Umbilical cord (tissue), 2 donors: Measurements from ENCODE around the gene TYRP1. TPM values are rescaled to one million over a fixed set of nuclear protein-coding genes. Genes with fewer than 3 reads are reported as not detected.
"Not testable (repeated sequence)": the region's sequence is repeated elsewhere in the genome, so short reads cannot be mapped to it uniquely, and the experiment has no call there.

Experiments used
- DNase-seq: peaks from one replicate; pipeline ENCODE4 v3.0.0-alpha.2; 2015; ENCODE audit warnings: low spot score
- total RNA-seq: library from RNA; depleted of rRNA; stranded (reverse); fragments of >200 nt; gene quantifications from one replicate; pipeline ENCODE4 v1.2.3, GENCODE V29; 2014; ENCODE audit warnings: low replicate concordance; ENCODE audit not compliant: insufficient read depth

Gene TYRP1, protein sequence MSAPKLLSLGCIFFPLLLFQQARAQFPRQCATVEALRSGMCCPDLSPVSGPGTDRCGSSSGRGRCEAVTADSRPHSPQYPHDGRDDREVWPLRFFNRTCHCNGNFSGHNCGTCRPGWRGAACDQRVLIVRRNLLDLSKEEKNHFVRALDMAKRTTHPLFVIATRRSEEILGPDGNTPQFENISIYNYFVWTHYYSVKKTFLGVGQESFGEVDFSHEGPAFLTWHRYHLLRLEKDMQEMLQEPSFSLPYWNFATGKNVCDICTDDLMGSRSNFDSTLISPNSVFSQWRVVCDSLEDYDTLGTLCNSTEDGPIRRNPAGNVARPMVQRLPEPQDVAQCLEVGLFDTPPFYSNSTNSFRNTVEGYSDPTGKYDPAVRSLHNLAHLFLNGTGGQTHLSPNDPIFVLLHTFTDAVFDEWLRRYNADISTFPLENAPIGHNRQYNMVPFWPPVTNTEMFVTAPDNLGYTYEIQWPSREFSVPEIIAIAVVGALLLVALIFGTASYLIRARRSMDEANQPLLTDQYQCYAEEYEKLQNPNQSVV
- 8.4 TPM for total RNA-seq

- no peak for DNase-seq
Observed at GRCh38 chr9:12693141-12693540, at the start of gene TYRP1. TSS of gene TYRP1 (plus strand) at chr9:12693385. CDS start at chr9:12693997, 612 bp downstream.

- no peak for DNase-seq
Observed at GRCh38 chr9:12643686-12644085, 49.5 kb upstream of the TYRP1 start.

- peak; percentile 73 for DNase-seq
Observed at GRCh38 chr9:12648925-12649324, 44.3 kb upstream of the TYRP1 start.

DNA sequence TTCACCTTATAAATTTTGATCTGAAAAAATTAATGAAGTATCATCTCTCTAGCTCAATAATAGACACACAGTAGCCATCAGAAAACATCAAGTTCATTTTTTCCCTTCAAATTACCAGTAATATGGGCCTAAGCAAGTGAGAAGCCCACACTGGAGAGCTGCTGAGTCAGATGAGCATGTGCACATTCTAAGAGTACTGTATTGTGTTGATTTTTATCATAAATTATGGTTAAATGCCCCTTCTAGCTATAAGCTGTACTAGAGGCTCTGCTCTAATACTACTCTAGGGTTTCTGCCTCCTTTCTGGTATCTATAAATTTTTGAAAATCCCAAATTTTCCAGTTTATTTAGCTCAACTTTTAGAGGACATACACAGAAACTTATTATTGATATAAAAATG, 42.1 kb upstream of the TYRP1 start:
- no peak for DNase-seq

DNA sequence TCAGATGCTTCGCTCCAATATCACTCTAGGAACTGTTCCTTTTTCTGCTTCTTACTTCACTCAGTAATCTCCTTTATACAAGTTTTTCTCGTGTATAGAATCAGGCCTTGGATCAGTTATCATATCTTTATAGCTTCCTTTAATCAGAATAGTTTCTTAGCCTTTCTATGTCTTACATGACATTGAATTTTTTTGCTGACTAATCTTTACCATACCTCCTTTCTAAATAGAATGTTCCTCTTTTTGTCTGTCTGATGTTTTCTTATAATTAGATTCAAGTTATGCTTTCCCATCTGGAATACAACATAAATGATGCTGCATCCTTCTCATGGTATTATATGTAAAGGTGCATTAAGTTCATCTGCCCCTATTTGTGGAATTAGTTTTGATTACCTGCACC, 40.2 kb upstream of the TYRP1 start:
- no peak for DNase-seq

DNA sequence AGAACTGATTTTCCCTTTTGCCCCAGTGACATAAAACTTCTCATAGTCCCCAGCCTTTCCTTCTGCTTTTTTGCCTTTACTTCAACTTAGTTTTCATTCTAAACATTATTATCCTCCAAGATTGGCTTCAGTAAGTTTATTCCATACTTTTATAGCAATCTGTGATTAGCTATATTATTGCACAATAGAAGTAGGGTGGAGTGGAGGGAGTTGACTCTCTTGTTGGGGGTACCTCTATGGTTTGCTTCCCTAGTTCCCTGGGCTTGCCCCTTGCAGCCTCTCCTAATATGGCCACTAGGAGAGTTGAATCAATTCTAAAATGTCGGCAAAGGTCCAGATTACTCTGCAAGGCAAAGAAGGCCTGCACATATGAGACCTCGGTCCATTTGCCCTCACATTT, 36.4 kb upstream of the TYRP1 start:
- DNase-seq, result no peak

GRCh38 chr9:12657233-12657632, 36.0 kb upstream of the TYRP1 start:
- no peak for DNase-seq

DNA sequence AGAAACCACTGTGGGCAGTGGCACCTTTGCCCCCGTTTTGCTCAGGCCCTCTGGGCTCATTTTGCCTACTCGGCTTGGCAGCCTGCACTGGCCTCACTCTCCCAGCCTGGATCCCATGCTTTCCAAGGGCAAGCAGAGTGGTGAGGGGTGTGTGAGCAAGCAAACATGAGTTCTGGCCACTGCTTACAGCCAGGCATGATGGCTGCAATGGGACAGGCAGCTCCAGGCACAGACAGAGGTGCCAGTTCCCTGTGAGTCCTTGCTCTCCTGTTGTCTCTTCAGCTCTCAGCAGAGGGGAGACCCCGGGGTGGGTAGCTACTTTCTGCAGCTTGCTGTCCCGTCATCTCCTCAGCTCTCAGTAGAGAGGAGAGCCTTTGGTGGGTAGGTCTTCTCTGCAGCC, 35.2 kb upstream of the TYRP1 start:
- no peak for DNase-seq

DNA sequence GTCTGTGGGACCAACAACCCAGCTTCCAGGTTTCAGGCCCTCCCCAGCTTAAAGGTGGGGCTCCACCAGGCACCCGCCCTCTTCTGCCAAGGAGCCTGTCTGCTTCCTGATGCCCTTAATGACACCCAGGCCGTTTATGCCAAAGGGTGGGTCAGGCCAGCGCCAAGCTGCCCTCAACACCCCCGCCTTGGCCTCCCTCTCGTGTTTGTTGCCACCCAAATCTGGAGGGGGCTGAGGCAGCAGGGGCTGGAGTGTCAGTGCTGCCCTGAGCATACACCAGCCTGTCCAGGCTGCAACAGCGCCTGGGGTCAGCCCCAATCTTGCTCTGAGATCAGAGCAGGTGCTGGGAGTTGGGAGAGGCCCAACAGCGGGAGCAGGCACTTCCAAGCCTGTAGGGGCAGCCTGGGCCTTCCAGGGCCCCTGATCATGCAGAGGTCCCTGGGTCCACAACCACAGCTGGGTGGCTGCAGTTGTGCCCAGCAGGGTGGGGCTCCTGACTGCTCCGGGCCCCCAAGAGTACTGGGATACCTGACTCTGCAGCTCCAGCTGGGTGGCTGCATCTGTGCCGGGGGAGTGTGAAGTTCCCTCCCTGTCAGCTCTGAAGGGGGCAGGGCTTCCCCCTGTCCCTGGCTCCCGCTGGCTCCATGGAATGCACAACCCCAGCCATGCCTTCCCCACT, 34.5 kb upstream of the TYRP1 start:
- DNase-seq, result no peak

DNA sequence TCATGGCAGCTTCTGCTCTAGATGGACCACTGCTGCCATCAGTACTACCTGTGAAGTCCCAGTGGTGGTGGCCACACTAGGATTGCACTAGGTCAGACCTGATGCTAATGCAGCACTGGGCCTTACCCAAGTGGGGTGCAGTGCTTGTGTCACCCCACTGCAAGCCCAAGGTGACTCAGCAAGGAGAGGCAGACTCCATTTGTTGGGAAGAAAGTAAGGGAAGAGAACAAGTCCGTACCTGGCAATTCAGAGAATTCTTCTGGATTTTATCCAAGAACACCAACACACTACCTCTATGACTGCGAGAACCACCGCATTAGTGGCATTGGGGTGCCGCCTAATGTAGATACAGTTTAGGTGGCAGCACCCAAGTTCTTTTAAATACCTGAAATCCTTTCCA, 34.0 kb upstream of the TYRP1 start:
- DNase-seq, result no peak

- no peak for DNase-seq
Observed at GRCh38 chr9:12666813-12667212, 26.4 kb upstream of the TYRP1 start.

DNA sequence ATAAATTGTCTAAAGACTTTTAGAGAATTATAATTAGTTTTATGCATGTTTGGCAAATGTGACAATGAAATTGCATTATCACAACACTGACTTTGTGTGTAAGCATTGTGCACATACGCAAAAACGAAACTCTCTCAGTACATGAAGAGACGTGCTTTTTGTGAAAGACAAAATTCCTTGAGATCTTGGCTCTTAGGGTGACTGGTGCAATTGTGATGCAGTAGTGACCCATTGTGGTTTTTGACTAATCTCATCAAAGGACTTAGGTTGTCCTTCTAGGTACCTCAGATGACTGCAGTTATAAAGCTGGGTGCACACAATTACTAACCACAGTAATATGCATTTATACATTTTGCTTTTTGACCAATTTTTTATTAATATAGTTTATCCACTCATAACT, 25.3 kb upstream of the TYRP1 start:
- no peak for DNase-seq

GRCh38 chr9:12670006-12670405, 23.2 kb upstream of the TYRP1 start:
- DNase-seq, result no peak

DNA sequence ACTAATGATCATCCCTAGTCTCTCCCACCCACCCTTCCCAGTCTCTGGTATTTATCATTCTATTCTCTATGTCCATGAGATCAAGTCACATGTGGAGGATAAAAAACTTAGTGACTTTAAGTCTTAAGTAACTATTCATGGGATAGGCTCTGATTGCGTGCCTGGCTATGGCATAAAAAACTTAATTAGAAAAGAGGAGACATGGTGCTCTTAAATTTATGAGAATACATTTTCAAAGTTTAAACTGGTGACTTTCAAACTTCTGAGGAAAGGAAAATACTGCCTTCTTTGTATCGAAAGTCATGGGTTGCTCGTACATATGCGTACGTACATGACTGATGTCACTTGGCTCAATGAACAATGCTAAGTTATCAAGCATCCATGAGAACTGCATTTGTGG, 18.2 kb upstream of the TYRP1 start:
- DNase-seq, result no peak

GRCh38 chr9:12677462-12678126, 15.6 kb upstream of the TYRP1 start:
- not testable (repeated sequence) for DNase-seq

GRCh38 chr9:12680341-12680740, 12.8 kb upstream of the TYRP1 start:
- peak; percentile 62 for DNase-seq

DNA sequence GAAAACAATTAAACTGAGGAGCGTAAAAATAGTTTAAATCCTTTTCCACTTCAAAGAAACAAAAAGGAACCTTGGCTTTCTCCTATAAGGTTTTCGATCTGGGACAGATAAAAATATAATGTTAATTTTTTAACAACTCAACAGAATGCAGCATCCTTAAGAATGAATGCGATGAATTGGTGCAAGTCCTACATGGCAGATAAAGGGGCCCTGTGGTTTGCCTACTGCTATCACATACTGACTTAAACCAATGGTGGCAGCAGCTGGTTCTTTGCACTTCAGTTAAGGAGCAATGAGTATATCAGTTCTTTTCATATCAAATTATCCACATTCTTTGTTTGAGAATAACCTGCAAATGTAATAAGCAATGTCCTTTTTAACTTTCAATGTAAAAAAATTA, 12.4 kb upstream of the TYRP1 start:
- no peak for DNase-seq

DNA sequence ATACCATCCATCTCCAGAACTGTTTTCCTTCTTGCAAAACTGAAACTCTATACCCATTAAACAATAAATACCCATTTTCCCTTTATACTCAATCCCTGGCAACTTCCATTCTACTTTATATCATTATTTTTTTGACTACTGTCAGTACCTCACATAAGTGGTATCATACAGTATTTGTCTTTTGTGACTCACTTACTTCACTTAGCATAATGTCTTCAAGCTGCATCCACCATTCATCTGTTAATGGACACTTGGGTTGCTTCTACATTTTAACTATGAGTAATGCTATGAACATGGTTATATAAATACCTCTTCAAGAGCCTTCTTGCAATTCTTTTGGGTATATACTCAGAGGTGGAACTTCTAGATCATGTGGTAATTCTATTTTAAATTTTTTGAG, 11.6 kb upstream of the TYRP1 start:
- DNase-seq, result no peak

GRCh38 chr9:12684974-12685373, 8.2 kb upstream of the TYRP1 start:
- DNase-seq, result no peak

DNA sequence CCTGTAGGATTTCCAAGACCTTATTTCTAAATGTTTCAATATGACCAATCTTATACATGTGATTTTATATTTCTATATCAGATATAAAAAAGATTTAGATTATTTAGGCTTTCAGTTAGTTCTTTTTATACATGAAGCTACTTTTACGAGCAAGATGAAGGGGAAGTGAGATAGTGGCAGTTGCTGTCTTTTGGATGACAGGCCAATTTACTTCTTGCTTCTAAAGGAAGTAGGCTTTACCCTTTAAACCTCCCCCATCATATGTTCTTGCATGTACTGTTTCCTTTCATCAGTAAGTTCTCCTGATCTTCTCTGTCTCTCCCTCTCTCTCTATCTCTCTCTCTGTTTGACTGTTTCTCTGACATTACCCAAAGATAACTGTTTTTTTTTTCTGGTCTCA, 4.0 kb upstream of the TYRP1 start:
- DNase-seq, result no peak

- no peak for DNase-seq
Observed at GRCh38 chr9:12694013-12694412, 828 bp downstream of the TYRP1 start.

GRCh38 chr9:12695474-12695873, 2.3 kb downstream of the TYRP1 start:
- DNase-seq, result no peak
